HepG2 (cell line): Measurements from ENCODE around the gene NOVA2. TPM values are rescaled to one million over a fixed set of nuclear protein-coding genes. Genes with fewer than 3 reads are reported as not detected.
A peak's percentile ranks its signal among the peaks of the same experiment; 100 is the strongest.

Experiments used
- AGO2 ChIP-seq: fragments of 200-400 bp; formaldehyde crosslinking; optimal IDR thresholded peaks from 2 replicates; pipeline ENCODE3; 2017; ENCODE audit warnings: mild to moderate bottlenecking, low read depth, low read length, moderate library complexity
- GTF3A ChIP-seq: sonication (generic); formaldehyde crosslinking; conservative IDR thresholded peaks from 2 replicates; pipeline ENCODE4 v1.4.0; 2020; ENCODE audit warnings: mild to moderate bottlenecking, missing genetic modification reagents
- KAT2B ChIP-seq: fragments of 150-350 bp; IDR thresholded peaks from 2 replicates; pipeline ENCODE4 v1.6.1; 2014; ENCODE audit warnings: low read depth, low read length, borderline replicate concordance
- NBN ChIP-seq: fragments of 450-650 bp; conservative IDR thresholded peaks from 2 replicates; pipeline ENCODE4 v1.6.1; 2017
- NFATC3 ChIP-seq: sonication (generic); formaldehyde crosslinking; IDR thresholded peaks from 2 replicates; pipeline ENCODE4 v1.5.1; 2020; ENCODE audit warnings: mild to moderate bottlenecking, missing genetic modification reagents
- PRDM10 ChIP-seq: sonication (generic); formaldehyde crosslinking; IDR thresholded peaks from 2 replicates; pipeline ENCODE4 v1.4.0; 2020; ENCODE audit warnings: low read depth, missing genetic modification reagents
- RCOR2 ChIP-seq: IDR thresholded peaks from 2 replicates; pipeline ENCODE4 v1.6.1; 2016; ENCODE audit warnings: missing biosample characterization, missing genetic modification reagents
- RXRB ChIP-seq: IDR thresholded peaks from 2 replicates; pipeline ENCODE4 v1.6.1; 2016; ENCODE audit warnings: borderline replicate concordance, missing genetic modification reagents, missing compliant biosample characterization
- SP2 ChIP-seq: sonication (generic); formaldehyde crosslinking; IDR thresholded peaks from 2 replicates; pipeline ENCODE4 v1.5.1; 2020; ENCODE audit warnings: mild to moderate bottlenecking, missing genetic modification reagents
- SP4 ChIP-seq: sonication (generic); formaldehyde crosslinking; IDR thresholded peaks from 2 replicates; pipeline ENCODE4 v1.8.1; 2023; ENCODE audit warnings: mild to moderate bottlenecking, missing genetic modification reagents
- ZBTB49 ChIP-seq: sonication (generic); formaldehyde crosslinking; IDR thresholded peaks from 2 replicates; pipeline ENCODE4 v1.4.0; 2020; ENCODE audit warnings: missing genetic modification reagents, borderline replicate concordance
- ZFYVE20 ChIP-seq: sonication (generic); formaldehyde crosslinking; IDR thresholded peaks from 2 replicates; pipeline ENCODE4 v1.8.0; 2023; ENCODE audit warnings: low read depth, mild to moderate bottlenecking, moderate library complexity, missing genetic modification reagents, borderline replicate concordance
- ZNF274 ChIP-seq: sonication (generic); formaldehyde crosslinking; IDR thresholded peaks from 2 replicates; pipeline ENCODE4 v1.5.1; 2020; ENCODE audit warnings: mild to moderate bottlenecking, missing genetic modification reagents
- ZNF280D ChIP-seq: sonication (generic); formaldehyde crosslinking; IDR thresholded peaks from 2 replicates; pipeline ENCODE4 v1.5.1; 2020; ENCODE audit warnings: mild to moderate bottlenecking, missing genetic modification reagents
- ZNF431 ChIP-seq: sonication (generic); formaldehyde crosslinking; IDR thresholded peaks from 2 replicates; pipeline ENCODE4 v1.9.0; 2022; ENCODE audit warnings: missing genetic modification reagents, low read depth, mild to moderate bottlenecking, borderline replicate concordance
- ZNF496 ChIP-seq: sonication (generic); formaldehyde crosslinking; IDR thresholded peaks from 2 replicates; pipeline ENCODE4 v1.8.1; 2023; ENCODE audit warnings: mild to moderate bottlenecking, moderate library complexity, missing genetic modification reagents; ENCODE audit not compliant: insufficient replicate concordance
- ZNF766 ChIP-seq: sonication (generic); formaldehyde crosslinking; IDR thresholded peaks from 2 replicates; pipeline ENCODE4 v1.5.0; 2020; ENCODE audit warnings: missing genetic modification reagents, borderline replicate concordance
- ZSCAN22 ChIP-seq: sonication (generic); formaldehyde crosslinking; IDR thresholded peaks from 2 replicates; pipeline ENCODE4 v1.4.0; 2020; ENCODE audit warnings: mild to moderate bottlenecking, missing genetic modification reagents
- ZSCAN31 ChIP-seq: sonication (generic); formaldehyde crosslinking; IDR thresholded peaks from 2 replicates; pipeline ENCODE4 v1.5.0; 2020; ENCODE audit warnings: low read depth, mild to moderate bottlenecking, missing genetic modification reagents
- polyA plus RNA-seq, 8 experiments: library from polyadenylated mRNA; depleted of rRNA in 3 of 8; stranded (reverse) in 7 of 8; unstranded in 1 of 8; fragments of >200 nt; fragmentation: Illumina TruSeq in 4 of 8; extraction: Trizol in 4 of 8; gene quantifications; 2 replicates each; pipeline versions ENCODE4 v1.2.1 to v1.2.3, GENCODE V29; 2011 to 2016; ENCODE audit warnings: low read depth in 4 of 8, missing spikeins in 1 of 8, mixed read lengths in 1 of 8; ENCODE audit not compliant: insufficient read depth in 1 of 8
- total RNA-seq, 5 experiments: library from RNA; depleted of rRNA; stranded (reverse); fragments of >200 nt; fragmentation: Illumina TruSeq; extraction: Trizol; gene quantifications; 2 replicates each; pipeline ENCODE4 v1.2.3, GENCODE V29; 2016; ENCODE audit warnings: low read depth in 1 of 5

NOVA2 gene
- total and polyA plus RNA-seq, 2 of the 13 experiments (the other 11 are each of a cell fraction or from before 2014, with no cell fraction given): not detected

GRCh38 chr19:45886427-45887199 lies 87.1 kb downstream of the NOVA2 start (continued):
- 0 out of 2 replicates have a peak, but pooled peaks have one; percentile 21 for TF ChIP-seq ZBTB49 (CRISPR knock-in tag)
- no peak for TF ChIP-seq GTF3A (CRISPR knock-in tag)
- no peak; the same call in 1 of the 2 replicates for TF ChIP-seq ZSCAN31
- no peak for TF ChIP-seq ZFYVE20 (CRISPR knock-in tag)
- 0 out of 2 replicates have a peak, but pooled peaks have one; percentile 84 for TF ChIP-seq PRDM10
- TF ChIP-seq SP2: peak; percentile 16; the same call in 1 of the 2 replicates
- TF ChIP-seq ZNF431 (CRISPR knock-in tag): no peak
- TF ChIP-seq ZNF766: no peak
- TF ChIP-seq NFATC3 (CRISPR knock-in tag): no peak
- no peak for TF ChIP-seq KAT2B
- TF ChIP-seq RCOR2 (CRISPR knock-in tag): peak; percentile 65
- TF ChIP-seq ZNF280D (CRISPR knock-in tag): 0 out of 2 replicates have a peak, but pooled peaks have one; percentile 11
- peak; percentile 71 for TF ChIP-seq RXRB (CRISPR knock-in tag)
- TF ChIP-seq AGO2: peak; percentile 80
- TF ChIP-seq ZNF496 (CRISPR knock-in tag): no peak
- TF ChIP-seq NBN: no peak
- 0 out of 2 replicates have a peak, but pooled peaks have one; percentile 41 for TF ChIP-seq ZNF274
- TF ChIP-seq SP4 (CRISPR knock-in tag): no peak
- TF ChIP-seq ZSCAN22 (CRISPR knock-in tag): peak; percentile 49; the same call in 1 of the 2 replicates
